Smooth muscle cell of the brain vasculature (primary cell): Measurements from ENCODE around the gene TSPAN10.
"Not testable (repeated sequence)": the region's sequence is repeated elsewhere in the genome, so short reads cannot be mapped to it uniquely, and the experiment has no call there.

Experiments used
- DNase-seq: peaks from one replicate; pipeline ENCODE4 v3.0.0-alpha.2; 2012; ENCODE audit warnings: low read depth, low spot score

Gene TSPAN10

GRCh38 chr17:81660441-81660840 lies 23.4 kb downstream of the TSPAN10 start:
- no peak for DNase-seq

GRCh38 chr17:81662002-81662401 lies 25.0 kb downstream of the TSPAN10 start:
- DNase-seq = no peak

DNA sequence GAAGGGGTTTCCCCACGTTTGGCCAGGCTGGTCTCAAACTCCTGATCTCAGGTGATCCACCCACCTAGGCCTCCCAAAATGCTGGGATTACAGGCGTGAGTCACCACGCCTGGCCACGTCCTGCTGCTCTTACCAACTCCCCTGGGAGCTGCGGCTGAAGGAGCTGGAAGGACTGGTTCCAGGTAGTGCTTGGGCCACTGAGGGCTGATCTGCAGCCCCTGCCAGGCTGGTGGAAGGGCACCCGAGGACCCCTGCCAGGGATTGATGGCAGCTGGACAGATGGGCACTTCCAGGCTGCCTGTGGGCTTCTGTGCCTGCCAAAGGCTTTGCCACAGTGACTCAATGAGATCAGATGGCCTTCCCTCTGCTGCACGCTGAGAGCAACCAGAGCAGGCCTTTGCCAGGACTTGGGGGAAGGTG lies 27.1 kb downstream of the TSPAN10 start:
- no peak for DNase-seq

DNA sequence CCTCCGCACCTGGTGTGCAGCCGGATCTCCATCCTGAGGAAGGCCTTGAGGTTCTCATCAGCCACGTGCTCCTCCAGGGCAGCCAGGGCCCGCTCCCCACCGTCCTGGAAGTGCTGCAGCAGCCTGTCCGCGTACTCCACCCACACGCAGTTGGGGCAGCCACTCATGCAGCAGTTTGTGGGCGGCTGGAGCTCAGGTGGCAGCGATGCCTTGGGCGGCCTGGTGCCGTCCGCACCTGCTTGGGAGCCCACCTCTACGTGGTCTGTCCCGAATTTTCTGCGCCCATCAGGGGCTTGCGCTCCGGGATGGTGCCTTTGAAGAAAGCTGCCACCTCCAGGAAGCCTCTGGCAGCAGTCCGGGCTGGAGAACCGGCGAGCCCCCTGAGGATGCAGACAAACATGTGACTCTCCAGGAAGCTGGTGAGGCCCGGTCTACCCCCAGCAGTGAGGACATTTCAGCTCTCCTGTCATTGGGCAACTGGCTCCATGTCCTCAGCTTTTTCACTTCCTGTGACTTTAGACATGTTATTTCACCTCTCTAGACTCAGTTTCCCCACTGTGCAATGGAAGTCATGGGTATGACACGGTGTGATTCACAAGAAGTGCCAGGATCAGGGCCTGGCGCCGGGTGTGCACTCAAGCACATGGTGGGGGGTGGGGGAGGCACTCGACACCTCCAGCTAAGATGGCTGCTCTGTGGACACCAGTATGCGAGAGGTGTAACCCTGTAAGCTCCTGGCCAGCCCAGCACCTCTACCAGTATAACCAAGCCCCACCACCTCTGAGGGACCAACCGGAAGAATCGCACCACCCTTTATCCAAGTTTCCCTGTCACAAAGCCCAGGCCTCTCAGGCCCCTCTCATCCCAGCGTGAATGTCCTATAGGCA lies 28.5 kb downstream of the TSPAN10 start:
- no peak for DNase-seq

- DNase-seq = no peak
Measured at GRCh38 chr17:81666092-81666341, 29.0 kb downstream of the TSPAN10 start.

DNA sequence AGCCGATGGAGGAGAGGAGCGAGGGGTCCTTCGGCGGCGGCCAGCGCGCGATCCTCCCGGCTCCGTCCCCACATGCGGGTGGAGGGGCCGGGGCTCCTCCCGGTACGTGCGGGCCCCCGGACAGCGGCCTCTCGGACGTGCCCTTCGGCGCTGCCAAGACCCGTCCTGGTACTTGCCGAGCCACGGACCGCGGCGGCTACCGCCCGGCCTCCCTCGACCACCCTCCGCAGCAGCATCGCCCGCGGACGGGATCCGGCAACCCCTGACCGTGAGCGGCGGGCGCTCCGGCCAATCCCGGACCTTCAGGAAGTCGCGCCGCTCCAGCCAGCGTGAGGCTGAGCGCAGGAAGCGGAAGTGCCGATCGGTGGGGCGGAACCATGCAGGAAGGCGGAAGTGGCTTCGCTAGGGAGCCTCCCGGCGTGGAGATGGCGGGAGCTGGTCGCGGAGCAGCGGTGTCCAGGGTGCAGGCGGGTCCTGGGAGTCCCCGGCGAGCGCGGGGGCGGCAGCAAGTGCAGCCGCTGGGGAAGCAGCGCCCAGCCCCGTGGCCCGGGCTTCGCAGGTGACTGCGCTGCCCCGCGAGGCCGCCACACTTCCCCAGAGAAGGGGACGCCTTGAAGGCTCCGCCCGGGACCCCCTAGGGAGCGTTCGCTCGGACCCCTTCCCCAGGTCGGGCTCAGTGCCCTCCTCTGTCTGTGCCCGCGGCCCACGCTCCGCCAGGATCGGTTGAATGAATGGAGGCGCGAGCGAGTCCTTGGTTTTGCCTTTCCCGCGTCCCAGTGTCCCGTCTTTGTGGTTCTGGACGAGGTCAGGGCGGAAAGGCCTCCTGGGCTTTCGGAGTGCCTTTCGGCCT lies 29.6 kb downstream of the TSPAN10 start, which contains the start of the genes CCDC137 and OXLD1:
TSS of gene CCDC137 (plus strand) at position 396 of the 850 bp plus-strand sequence. CDS start at position 426, 30 bp downstream.
TSS of gene OXLD1 (minus strand) at position 264 of the 850 bp plus-strand sequence. CDS start at position 236, 28 bp downstream.
- peak; percentile 88 for DNase-seq

- no peak for DNase-seq
Measured at GRCh38 chr17:81667754-81668153, 30.8 kb downstream of the TSPAN10 start.

- no peak for DNase-seq
Measured at GRCh38 chr17:81672504-81672903, 35.5 kb downstream of the TSPAN10 start.

DNA sequence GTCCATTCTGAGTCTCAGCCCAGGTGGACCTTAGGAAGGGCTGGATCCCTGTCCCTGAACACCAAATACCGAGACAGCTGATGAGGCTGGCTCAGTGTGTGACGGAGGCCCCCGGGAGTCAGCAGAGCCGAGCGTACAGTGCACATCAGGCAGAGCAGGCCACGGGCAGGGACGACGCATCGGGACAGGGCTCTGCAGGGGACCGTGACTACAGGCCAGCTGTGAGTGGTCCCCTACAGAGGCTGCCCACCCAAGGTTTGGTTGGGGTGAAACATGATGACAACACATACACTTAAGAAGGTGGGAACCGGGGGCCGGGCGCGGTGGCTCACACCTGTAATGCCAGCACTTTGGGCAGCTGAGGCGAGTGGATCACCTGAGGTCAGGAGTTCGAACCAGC lies 36.0 kb downstream of the TSPAN10 start:
- DNase-seq = no peak

GRCh38 chr17:81673561-81674258 lies 36.7 kb downstream of the TSPAN10 start:
- no peak for DNase-seq

DNA sequence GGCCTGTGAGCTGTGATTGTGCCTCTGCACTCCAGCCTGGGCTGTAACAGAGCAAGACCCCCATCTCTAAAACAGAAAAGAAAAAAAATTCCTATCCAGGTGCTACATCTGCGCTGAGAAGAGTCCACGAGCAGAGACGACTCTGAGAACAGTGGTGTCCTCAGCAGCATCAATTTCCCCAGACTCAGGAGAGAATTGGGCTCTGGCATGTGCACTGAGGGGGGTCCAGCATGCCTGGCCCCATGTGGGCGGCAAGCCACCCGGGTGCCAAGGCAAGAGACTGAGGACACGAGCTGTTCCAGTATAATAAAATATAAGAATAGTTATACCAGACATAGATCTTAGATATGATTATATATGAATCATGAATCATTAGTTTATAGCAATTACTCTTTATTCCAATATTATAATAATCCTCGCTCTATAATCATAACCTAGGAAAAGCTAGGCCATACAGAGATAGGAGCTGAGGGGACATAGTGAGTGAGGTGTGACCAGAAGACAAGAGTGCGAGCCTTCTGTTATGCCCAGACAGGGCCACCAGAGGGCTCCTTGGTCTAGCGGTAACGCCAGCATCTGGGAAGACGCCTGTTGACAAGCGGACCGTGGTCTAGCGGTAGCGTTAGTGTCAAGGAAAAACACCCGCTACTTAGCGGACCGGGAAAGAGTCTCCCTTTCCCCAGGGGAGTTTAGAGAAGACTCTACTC lies 38.7 kb downstream of the TSPAN10 start:
- DNase-seq = not testable (repeated sequence)

GRCh38 chr17:81676906-81677305 lies 39.9 kb downstream of the TSPAN10 start:
- no peak for DNase-seq

GRCh38 chr17:81680150-81680549 lies 43.2 kb downstream of the TSPAN10 start:
- DNase-seq = no peak

GRCh38 chr17:81681672-81682071 lies 44.7 kb downstream of the TSPAN10 start:
- DNase-seq = no peak

DNA sequence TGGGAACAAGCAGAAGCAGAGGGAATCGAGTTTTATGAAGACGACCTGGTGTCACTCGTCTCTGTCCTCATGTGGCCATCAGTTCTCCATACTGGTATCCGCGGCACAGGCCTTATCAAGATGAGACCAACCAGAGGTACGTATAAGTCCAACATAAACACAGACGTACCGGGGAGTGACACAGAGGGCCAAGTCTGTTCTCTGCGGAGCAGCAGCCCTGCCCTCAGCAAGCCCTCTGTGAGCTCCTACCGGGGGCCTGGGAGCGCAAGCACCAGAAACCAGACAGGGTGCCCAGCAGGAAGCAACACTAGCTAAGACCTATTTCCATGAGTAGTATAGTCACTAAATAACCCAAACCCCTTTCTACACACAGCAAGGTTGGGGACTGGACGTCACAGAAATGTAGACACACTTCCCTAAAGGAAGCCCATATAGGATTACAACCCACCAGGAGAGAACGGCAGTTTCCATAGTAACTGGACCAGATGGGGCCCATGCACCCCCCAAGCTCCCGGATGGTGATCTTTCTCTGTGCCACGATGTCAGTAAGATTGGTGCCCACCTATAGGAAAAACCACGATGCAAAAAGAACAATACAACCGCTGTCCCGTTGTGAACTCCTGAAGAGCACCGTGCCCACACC lies 45.7 kb downstream of the TSPAN10 start:
- DNase-seq = no peak

DNA sequence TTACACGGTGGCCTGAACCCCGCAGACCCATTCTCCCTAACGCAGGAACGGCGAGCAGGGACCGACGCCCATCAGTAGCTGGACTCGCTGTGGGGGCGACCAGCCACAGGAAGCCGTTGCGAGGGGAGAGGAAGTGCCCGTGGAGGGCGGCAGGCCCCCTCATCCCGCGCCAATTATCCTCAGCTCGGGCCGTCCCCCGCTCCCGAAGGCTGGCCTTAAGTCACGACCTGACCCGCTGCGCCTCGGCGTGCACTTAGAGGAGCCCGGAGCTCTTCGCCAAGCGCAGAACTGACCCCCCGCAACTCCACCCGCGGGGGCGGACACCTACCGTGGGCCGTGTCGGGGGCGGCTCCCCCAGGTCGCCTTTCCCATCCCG lies 46.2 kb downstream of the TSPAN10 start:
- DNase-seq = no peak

GRCh38 chr17:81683584-81684441 lies 46.8 kb downstream of the TSPAN10 start, which contains the start of the genes ARL16 and HGS:
Gene ARL16 (minus strand): TSS chr17:81683797. CDS start chr17:81683753, 44 bp downstream.
Gene HGS (plus strand): TSS chr17:81684011. CDS start chr17:81684067, 56 bp downstream.
- DNase-seq = peak; percentile 100

GRCh38 chr17:81684442-81684911 lies 47.5 kb downstream of the TSPAN10 start:
- DNase-seq = no peak

GRCh38 chr17:81685108-81685507 lies 48.1 kb downstream of the TSPAN10 start:
- DNase-seq = no peak

DNA sequence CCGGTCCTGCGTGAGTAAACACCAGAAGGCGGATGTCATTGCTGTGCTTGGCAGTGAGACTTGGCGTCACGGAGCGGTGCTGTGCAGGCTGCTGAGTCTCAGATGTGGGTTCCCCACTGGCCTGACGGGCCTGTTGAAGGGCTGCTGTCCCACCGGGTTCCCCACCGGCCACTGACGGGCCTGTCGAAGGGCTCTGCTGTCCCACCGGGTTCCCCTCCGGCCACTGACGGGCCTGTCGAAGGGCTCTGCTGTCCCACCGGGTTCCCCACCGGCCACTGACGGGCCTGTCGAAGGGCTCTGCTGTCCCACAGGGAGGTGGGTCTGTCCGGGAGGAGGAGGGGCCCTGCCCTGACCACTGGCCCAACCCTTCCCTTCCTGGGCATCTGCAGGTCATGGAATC lies 49.6 kb downstream of the TSPAN10 start:
- no peak for DNase-seq
